Measurements from ENCODE around the gene MATR3. TPM values are rescaled to one million over a fixed set of nuclear protein-coding genes. Genes with fewer than 3 reads are reported as not detected.
"Not testable (repeated sequence)": the region's sequence is repeated elsewhere in the genome, so short reads cannot be mapped to it uniquely, and the experiment has no call there.

The MATR3 gene
- total RNA-seq, 1 experiment from 2014 or later, result 629 TPM

DNA sequence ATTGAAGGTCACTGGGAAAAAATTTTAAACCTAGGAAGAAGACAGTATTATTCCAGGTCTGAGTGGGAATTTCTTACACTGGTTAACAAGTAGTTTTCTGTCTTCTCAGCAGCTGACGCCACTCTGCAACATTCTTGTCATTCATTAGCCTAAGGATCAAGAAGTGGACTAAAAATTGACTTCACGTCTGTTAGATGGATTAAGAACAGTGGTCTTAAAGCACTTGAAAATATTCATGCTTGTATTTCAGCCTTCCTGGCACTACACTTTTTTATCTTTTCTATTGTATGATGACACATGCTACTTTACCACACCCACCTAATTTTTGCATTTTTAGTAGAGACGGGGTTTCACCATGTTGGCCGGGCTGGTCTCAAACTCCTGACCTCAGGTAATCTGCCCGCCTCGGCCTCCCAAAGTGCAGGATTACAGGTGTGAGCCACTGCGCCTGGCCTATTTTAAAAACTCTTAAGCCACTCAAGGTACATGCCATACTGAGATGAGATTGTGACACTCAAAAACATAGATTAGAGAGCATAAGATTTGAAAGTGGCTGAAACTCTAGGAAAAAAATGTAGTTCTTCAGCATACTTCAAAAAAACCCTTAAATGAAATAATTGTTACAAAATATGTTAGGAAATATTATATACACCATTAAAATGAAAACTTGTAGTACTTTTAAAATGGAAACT is 8.4 kb downstream of the MATR3 start:
- Histone ChIP-seq H3K4me1 (peaks cover 3% of the 10 kb centered on the region; the same call in 1 of the 2 replicates), H3K36me3 (peaks cover 10% of the 10 kb centered on the region), H3K9me3 (replicated peaks) (no peaks in the 10 kb centered on the region), H3K27me3 (no peaks in the 10 kb centered on the region), H3K4me3 (no peak overlapping the region), H3K27ac (no peak overlapping the region)
- DNase-seq, result no peak

GRCh38 chr5:139304391-139305324 is 11.1 kb downstream of the MATR3 start:
- H3K4me1 ChIP-seq, result peaks cover 3% of the 10 kb centered on the region; the same call in 1 of the 2 replicates
- no peak overlapping the region for H3K27ac ChIP-seq
- H3K9me3 ChIP-seq (replicated peaks), result no peaks in the 10 kb centered on the region
- no peak for DNase-seq
- no peaks in the 10 kb centered on the region for H3K27me3 ChIP-seq
- no peak overlapping the region for H3K4me3 ChIP-seq
- H3K36me3 ChIP-seq, result peaks cover 10% of the 10 kb centered on the region

GRCh38 chr5:139306197-139306596 is 12.7 kb downstream of the MATR3 start:
- H3K4me3 ChIP-seq, result no peak overlapping the region
- no peaks in the 10 kb centered on the region for H3K9me3 ChIP-seq (replicated peaks)
- peaks cover 15% of the 10 kb centered on the region for H3K36me3 ChIP-seq
- DNase-seq, result no peak
- peaks cover 8% of the 10 kb centered on the region; the same call in 1 of the 2 replicates for H3K4me1 ChIP-seq
- H3K27me3 ChIP-seq, result no peaks in the 10 kb centered on the region
- H3K27ac ChIP-seq, result no peak overlapping the region

DNA sequence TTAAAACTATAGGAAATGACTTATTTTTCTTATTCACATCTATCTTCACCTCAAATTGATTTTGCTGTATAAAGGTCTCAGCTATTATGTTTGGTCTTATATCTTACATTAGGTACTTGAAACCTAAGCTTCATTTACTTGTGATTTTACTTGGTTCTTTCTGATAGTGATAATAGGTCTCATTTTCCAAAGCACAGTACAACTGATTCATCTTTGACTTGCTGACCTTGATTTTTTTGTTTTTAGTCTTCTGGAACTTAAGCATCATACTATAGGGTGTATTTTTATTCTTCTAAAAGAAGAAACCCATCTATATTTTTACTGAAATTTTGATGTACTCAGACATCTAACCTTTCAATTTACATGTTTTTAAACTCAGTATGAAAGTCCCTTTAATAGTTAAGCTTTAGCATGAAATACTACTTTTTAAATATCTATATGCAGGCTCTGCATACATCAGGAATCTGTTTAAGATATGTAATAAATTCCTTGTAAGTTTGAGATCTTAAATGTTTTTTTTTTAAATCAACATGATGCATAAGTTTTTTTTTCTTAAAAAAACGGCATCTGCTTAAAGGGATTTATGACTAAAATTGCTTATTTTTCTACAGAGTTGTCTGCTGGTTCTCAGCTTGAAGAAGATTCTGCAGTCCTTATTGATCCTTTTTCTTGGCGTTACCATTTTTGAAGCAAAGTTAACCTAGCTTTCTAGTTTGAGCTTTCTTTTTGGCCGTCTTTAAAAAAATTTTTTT is 13.3 kb downstream of the MATR3 start:
- peaks cover 8% of the 10 kb centered on the region; the same call in 1 of the 2 replicates for H3K4me1 ChIP-seq
- H3K36me3 ChIP-seq, result peaks cover 11% of the 10 kb centered on the region

DNA sequence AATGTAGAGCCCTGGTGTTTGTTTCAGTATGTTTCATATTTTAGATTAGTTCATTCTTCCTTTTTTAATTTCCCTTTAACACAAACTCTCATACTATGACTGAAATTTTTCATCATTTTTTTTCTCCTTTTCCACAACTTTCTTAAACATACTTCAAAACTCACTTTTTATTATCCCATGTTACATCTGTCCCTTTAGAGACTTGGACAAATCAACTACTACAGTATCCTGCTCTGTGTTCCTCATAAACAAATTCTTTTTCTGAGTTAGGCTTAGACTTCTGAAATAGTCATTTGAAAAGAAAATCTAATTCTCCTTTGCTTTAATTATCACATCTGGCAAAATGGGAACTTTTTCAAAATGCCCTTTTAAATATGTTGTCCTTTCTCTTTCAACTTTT is 15.3 kb downstream of the MATR3 start:
- Histone ChIP-seq H3K4me1 (peaks cover 11% of the 10 kb centered on the region; the same call in 1 of the 2 replicates), H3K9me3 (replicated peaks) (no peaks in the 10 kb centered on the region), H3K4me3 (no peak overlapping the region), H3K27ac (no peak overlapping the region), H3K27me3 (no peaks in the 10 kb centered on the region), H3K36me3 (peaks cover 23% of the 10 kb centered on the region)
- no peak for DNase-seq

More for the DNA sequence above, 13.3 kb downstream of the MATR3 start:
- no peaks in the 10 kb centered on the region for H3K27me3 ChIP-seq
- H3K9me3 ChIP-seq (replicated peaks), result no peaks in the 10 kb centered on the region
- no peak overlapping the region for H3K4me3 ChIP-seq
- no peak overlapping the region for H3K27ac ChIP-seq
- DNase-seq, result no peak

- H3K4me1 ChIP-seq; H3K9me3 ChIP-seq (replicated peaks); H3K4me3 ChIP-seq; H3K27me3 ChIP-seq; H3K27ac ChIP-seq; DNase-seq: not testable (repeated sequence)
- peaks cover 35% of the 10 kb centered on the region for H3K36me3 ChIP-seq
Measured at GRCh38 chr5:139310715-139311186, 17.2 kb downstream of the MATR3 start.

DNA sequence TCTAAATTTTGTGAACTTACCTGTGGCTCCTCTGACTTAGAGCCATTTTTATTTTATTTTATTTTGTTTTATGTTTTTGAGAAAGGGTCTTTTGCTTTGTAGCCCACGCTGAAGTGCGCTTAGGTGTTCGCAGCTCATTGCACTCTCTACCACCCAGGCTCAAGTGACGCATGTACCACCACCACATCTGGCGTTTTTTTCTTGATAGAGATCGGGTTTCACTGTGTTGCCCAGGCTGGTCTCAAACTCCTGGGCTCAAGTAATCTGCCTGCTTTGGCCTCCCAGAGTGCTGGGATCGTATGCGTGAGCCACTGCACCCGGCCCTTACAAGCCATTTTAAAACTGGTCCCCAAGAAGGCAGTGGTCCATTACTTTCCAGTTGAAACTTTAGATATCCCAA is 18.5 kb downstream of the MATR3 start:
- no peaks in the 10 kb centered on the region for H3K9me3 ChIP-seq (replicated peaks)
- H3K36me3 ChIP-seq, result peaks cover 48% of the 10 kb centered on the region
- H3K27ac ChIP-seq, result no peak overlapping the region
- peaks cover 10% of the 10 kb centered on the region; the same call in 1 of the 2 replicates for H3K4me1 ChIP-seq
- no peak for DNase-seq
- no peak overlapping the region for H3K4me3 ChIP-seq
- H3K27me3 ChIP-seq, result no peaks in the 10 kb centered on the region

GRCh38 chr5:139314276-139314675 is 20.7 kb downstream of the MATR3 start:
- Histone ChIP-seq H3K4me1 (0 out of 2 replicates have a peak, but pooled peaks cover 10% of the 10 kb centered on the region), H3K4me3 (no peak overlapping the region), H3K27me3 (no peaks in the 10 kb centered on the region), H3K9me3 (replicated peaks) (no peaks in the 10 kb centered on the region), H3K27ac (no peak overlapping the region), H3K36me3 (peaks cover 66% of the 10 kb centered on the region)
- no peak for DNase-seq

DNA sequence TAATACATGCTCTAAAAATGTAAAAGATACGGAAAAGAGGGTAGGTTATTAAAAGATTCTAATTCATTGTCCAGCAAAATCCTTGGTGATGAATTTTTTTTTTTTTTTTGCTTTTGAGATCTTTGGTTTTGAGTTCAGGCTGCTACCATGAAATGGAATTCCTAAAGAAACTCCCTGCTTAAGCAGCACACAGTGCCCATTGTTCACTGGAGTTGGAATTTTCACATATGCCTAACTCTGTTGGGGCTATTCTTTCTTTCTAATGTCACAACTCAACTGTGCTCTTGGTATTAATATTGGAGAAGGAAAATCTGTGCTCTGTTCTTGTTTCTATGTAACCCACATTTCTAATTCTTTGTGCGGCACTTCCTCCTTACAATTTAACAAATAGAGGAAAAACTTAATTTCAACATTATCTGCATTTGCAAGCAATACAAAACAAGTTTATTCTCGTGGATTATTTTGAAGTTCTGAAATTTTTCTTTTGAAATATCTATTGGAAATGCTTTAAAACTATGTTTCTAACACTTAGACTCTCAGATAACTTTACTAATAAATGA is 21.6 kb downstream of the MATR3 start:
- Histone ChIP-seq H3K27me3 (no peaks in the 10 kb centered on the region), H3K27ac (no peak overlapping the region), H3K9me3 (replicated peaks) (no peaks in the 10 kb centered on the region), H3K4me3 (no peak overlapping the region), H3K36me3 (peaks cover 70% of the 10 kb centered on the region), H3K4me1 (0 out of 2 replicates have a peak, but pooled peaks cover 6% of the 10 kb centered on the region)
- no peak for DNase-seq

DNA sequence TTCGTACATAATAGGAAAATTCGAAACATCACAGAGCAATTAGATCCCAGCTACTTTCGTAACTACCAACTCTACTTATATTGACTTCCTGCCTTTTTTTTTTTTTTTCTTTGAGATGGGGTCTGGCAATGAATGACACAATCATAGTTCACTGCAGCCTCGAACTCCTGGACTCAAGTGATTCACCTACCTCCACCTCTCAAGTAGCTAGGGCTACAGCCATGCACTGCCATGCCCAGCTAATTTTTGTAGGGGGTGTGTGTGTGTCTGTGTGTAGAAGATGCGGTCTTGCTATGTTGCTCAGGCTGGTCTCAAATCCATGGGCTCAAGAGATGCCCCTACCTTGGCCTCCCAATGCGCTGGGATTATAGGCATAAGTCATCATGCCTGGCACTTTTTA is 42.3 kb downstream of the MATR3 start:
- Histone ChIP-seq H3K9me3 (replicated peaks) (no peaks in the 10 kb centered on the region), H3K27me3 (no peaks in the 10 kb centered on the region), H3K27ac (no peak overlapping the region), H3K4me3 (no peak overlapping the region), H3K36me3 (peaks cover 32% of the 10 kb centered on the region), H3K4me1 (no peaks in the 10 kb centered on the region)
- no peak for DNase-seq

DNA sequence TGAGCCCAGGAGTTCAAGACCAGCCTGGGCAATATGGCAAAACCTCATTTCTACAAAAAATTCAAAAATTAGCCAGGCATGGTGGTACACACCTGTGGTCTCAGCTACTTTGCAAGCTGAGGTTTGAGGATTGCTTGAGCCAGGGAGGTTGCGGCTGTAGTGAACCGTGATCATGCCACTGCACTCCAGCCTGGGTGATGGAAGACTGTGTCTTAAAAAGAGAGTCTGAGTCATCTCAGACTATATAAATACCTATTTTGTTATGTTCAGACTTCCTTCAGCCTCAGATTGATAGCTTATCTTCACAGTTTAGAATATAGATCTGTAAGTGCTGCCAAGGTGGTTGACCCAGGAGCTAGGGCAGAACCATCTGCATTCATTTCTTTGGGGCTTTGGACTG is 46.5 kb downstream of the MATR3 start:
- Histone ChIP-seq H3K27ac (no peak overlapping the region), H3K9me3 (replicated peaks) (no peaks in the 10 kb centered on the region), H3K27me3 (no peaks in the 10 kb centered on the region), H3K4me1 (no peaks in the 10 kb centered on the region), H3K4me3 (no peak overlapping the region), H3K36me3 (peaks cover 4% of the 10 kb centered on the region)
- DNase-seq, result no peak

GRCh38 chr5:139341187-139341688 is 47.7 kb downstream of the MATR3 start:
- H3K27ac ChIP-seq, result no peak overlapping the region
- peak overlapping the region; percentile 92 for H3K4me3 ChIP-seq
- DNase-seq, result no peak
- no peaks in the 10 kb centered on the region for H3K9me3 ChIP-seq (replicated peaks)
- peaks cover 7% of the 10 kb centered on the region for H3K36me3 ChIP-seq
- no peaks in the 10 kb centered on the region for H3K4me1 ChIP-seq
- no peaks in the 10 kb centered on the region for H3K27me3 ChIP-seq

DNA sequence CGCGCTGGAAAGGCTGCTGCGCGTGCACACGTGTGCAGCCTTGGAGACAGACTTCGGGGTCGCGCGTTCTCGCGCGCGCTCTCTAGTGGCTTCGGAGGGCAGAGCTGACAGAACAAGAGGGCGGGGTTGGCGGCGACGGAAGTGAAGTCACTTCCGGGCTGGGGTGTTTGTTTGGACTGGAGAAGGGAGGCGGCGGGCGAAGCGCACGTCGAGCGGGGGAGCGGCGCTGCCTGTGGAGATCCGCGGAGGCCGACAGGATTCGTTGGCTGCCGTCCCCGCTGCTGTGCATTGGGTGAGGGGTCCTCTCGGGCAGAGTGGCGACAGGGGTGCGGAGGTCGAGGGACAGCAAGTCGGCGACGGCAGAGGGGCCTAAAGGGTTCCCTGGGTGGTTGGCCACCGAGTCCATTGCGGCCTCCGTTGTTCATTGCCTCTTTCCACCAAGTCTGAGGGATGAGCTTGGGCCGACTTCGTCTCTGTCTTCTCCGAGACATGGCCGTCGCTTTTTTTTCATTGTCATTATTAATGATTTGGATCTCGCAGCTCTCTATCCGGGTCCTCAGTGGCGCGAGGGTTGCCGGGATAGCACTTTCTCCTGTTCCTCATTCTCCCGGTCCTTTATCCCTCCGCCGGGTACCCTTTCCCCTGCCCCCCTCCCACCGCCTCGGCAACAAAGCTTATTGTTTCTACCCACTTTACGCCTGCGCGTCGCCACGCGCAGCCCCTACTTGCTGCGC is 48.3 kb downstream of the MATR3 start, which contains the start of gene PAIP2:
Gene PAIP2, plus strand, starts transcription at position 166 of the 734 bp plus-strand sequence. CDS start 21,931 bp downstream, outside the sequence.
- peak; percentile 98 to 99 for DNase-seq
- H3K27me3 ChIP-seq, result no peaks in the 10 kb centered on the region
- no peaks in the 10 kb centered on the region for H3K9me3 ChIP-seq (replicated peaks)

More for the DNA sequence above, 48.3 kb downstream of the MATR3 start, which contains the start of gene PAIP2:
- peaks cover 7% of the 10 kb centered on the region for H3K36me3 ChIP-seq
- H3K4me1 ChIP-seq, result no peaks in the 10 kb centered on the region
- H3K27ac ChIP-seq, result peak within 1 kb of the TSS; percentile 95
- H3K4me3 ChIP-seq, result peak within 1 kb of the TSS; percentile 92
